ENCODE measurements around the gene PRR13. TPM values are rescaled to one million over a fixed set of nuclear protein-coding genes. Genes with fewer than 3 reads are reported as not detected.
A peak's percentile ranks its signal among the peaks of the same experiment; 100 is the strongest.
"Not testable (repeated sequence)": the region's sequence is repeated elsewhere in the genome, so short reads cannot be mapped to it uniquely, and the experiment has no call there.

The PRR13 gene, protein sequence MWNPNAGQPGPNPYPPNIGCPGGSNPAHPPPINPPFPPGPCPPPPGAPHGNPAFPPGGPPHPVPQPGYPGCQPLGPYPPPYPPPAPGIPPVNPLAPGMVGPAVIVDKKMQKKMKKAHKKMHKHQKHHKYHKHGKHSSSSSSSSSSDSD
- total RNA-seq, result 59.4 TPM
- long read RNA-seq, transcript PRR13-202 (4 exons, 1,229 nt), result major isoform, 12 of 17 reads
- long read RNA-seq, partial matches to known transcripts, result 1 of 17 reads
- long read RNA-seq, other reads (novel, unspliced or antisense), result 2 of 17 reads

DNA sequence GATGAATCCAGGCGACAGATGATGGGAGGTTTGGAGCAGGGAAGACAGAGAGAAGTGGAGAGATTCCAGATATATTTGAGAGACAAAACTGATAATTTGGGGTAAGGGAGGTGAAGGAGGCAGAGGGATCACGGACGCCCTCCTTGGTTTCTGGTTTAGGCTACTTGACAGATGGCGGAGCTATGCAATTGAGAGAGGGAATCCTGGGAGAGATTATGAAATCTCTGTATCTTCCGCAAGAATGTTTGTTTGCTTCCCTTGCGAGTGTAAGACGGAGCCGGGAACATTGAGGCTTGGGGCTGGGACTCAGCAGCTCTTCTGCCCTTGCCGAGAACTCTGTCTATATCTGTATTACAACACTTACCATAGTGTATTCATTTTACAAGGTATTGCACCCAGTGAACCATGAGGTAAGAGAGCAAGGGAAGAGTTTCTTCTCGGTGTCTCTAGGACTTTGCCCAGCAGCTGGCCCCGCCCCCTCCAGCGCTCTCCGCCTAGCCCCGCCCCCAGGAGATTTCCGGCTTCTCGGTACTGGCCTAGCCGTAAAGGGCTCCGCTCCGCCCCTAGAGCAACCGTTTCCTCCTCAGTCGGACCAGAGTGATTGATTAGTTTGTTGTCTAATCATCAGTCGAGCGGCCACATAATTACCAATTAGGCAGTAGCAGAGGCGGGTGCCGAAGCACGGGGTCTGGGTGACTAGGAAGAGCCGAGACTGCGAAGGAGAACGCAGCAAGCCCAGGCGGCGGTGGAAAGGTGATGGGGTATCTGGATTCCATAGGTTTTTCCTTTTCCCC is at the start of gene PRR13:
Gene PRR13 (plus strand): TSS at position 695 of the 794 bp plus-strand sequence. CDS start 981 bp downstream, outside the sequence.
- ATAC-seq, result peak; percentile 99
- peak; percentile 99 for DNase-seq (ENCODE audit: missing footprints)
- intact Hi-C loops (cut with DNase I), result no loop called here

DNA sequence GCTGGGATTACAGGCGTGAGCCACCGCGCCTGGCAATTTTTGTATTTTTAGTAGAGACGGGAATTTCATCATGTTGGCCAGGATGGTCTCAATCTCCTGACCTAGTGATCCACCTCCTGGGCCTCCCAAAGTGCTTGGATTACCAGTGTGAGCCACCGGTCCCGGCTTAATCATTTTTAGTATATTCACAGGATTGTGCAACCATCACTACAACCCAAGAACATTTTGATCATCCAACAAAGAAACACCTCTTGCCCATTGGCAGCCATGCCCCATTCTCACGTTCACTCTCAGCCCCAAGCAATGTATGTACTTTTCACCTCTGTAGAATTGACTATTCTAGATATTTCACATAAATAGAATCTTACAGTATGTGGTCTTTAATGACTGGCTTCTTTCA is 41.6 kb upstream of the PRR13 start:
- ATAC-seq (no peak), DNase-seq (ENCODE audit: missing footprints) (no peak)
- intact Hi-C loops (cut with DNase I), result no loop called here

DNA sequence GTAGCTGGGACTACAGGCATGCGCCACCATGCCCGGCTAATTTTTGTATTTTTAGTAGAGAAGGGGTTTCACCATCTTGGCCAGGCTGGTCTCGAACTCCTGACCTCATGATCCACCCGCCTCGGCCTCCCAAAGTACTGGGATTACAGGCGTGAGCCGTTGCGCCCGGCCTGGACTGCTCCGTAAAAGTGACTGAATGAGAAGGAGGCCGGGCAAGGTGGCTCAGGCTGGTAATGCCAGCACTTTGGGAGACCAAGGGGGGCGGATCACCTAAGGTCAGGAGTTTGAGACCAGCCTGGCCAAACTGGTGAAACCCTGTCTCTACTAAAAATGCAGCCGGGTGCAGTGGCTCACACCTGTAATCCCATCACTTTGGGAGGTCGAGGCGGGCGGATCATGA is 39.2 kb upstream of the PRR13 start:
- peak; percentile 52 for DNase-seq (ENCODE audit: missing footprints)
- intact Hi-C loops (cut with DNase I); ATAC-seq: not testable (repeated sequence)

DNA sequence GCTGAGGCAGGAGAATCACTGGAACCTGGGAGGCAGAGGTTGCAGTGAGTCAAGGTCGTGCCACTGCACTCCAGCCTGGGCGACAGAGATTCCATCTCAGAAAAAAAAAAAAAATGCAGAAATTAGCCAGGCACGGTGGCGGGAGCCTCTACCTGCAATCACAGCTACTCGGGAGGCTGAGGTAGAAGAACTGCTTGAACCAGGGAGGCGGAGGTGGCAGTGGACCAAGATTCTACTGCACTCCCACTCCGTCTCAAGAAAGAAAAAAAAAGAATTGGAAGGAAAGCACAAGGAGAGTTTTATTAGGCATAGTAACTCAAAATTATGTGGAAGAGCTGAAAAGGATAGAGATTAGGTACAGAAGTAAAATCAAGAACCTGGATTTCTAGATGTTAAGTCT is 38.7 kb upstream of the PRR13 start:
- intact Hi-C loops (cut with DNase I), result no loop called here
- DNase-seq (ENCODE audit: missing footprints) (peak; percentile 42), ATAC-seq (no peak)

DNA sequence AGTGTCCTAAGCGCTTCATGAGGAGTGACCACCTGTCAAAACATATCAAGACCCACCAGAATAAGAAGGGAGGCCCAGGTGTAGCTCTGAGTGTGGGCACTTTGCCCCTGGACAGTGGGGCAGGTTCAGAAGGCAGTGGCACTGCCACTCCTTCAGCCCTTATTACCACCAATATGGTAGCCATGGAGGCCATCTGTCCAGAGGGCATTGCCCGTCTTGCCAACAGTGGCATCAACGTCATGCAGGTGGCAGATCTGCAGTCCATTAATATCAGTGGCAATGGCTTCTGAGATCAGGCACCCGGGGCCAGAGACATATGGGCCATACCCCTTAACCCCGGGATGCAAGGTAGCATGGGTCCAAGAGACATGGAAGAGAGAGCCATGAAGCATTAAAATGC is 30.6 kb upstream of the PRR13 start:
- intact Hi-C loops (cut with DNase I), result no loop called here
- no peak for ATAC-seq
- peak; percentile 35 for DNase-seq (ENCODE audit: missing footprints)

DNA sequence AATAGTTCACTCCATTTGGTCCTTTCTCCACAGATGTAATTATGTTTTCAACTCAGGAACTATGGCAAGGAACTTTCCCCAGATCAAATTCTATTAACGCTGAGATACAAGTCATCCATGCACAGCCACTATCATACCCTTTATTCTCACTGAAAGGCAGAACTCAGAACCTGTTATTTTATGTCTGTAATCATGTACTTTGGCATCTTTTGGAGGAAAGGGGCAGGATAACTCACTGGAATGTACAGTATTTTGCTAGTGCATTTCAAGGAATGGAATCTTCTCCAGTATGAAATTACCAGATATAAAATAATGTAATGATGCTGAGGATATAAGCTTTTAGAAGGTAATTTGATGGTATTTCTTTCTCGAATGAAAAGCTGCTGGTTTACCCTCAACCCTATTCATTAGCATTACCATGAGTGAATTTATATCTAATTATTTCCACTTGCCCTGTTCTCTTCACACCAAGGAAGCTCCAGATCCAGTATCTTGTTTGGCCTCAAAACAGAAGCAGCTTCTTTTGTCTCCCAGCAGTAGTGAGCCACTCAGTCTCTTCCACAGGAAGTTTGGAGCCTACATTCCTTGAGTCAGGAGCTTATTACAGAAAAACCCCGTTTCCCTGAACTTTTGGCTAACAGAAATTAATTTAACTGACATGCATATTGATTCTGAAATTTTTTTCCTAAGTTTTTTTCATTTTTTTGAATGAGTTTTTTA is 27.9 kb upstream of the PRR13 start:
- no peak for ATAC-seq
- intact Hi-C loops (cut with DNase I), result no loop called here
- DNase-seq (ENCODE audit: missing footprints), result no peak

DNA sequence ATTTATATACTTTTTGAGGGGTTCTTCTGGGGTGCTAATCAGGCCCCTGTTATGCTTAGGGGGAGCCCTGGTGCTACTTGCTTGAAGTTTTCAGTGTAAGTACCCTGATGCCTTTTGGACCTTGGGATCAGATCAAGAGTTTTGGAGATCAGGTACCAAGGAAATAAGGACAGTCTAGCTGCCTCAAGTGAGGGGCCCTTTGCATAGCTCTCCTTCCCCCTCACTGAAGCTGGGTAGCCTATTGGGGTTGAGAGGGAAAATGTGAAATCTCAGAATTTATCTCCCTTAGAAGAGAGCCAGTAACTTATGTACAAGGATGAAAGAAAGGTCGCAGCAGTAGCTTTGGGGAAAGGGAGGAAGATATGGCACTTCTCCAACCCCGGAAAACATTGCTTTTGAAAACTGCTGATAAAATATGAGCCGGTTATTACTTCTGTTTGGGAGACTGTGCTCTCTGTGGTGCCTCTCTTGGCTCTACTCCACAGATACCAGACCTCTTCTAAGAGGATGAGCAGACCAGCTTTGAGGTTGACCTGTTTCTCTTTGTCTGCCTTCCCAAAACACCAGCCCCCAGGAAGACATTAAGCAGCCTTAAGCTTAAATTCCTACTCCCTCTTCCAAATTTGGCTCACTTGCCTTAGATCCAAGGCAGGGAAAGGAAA is 26.6 kb upstream of the PRR13 start:
- DNase-seq (ENCODE audit: missing footprints) (no peak), ATAC-seq (no peak)
- intact Hi-C loops (cut with DNase I), result no loop called here

DNA sequence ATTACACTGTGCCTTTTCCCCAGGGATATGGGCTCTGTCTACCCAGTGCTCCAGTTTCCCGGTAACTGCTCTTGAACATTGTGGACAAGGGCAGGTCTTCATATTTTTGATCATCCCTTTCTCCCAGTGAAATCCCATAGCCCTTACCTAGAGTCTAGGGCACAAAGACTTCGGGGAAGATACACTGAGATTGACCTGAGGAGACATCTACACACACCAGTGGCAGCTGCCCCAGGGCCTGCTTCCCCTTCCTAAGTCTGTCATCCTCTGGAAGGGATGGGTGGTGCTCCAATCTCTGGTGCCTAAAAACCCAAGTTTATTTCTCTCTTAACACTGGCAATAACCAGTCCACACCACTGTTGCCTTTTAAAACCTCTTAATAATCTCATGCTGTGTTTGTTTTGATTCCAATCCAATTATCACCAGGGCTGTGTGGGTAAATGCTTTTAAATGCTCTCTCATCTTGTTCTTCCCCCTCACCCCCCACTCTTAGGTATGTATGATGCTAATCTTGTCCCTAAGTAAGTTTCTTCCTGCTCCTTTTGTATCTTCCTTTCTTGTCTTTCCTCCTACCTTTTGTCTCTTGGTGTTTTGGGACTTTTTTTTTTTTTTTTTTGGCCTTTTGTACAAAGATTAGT is 25.7 kb upstream of the PRR13 start:
- ATAC-seq, result peak; percentile 38
- intact Hi-C loops (cut with DNase I), result not testable (repeated sequence)

DNA sequence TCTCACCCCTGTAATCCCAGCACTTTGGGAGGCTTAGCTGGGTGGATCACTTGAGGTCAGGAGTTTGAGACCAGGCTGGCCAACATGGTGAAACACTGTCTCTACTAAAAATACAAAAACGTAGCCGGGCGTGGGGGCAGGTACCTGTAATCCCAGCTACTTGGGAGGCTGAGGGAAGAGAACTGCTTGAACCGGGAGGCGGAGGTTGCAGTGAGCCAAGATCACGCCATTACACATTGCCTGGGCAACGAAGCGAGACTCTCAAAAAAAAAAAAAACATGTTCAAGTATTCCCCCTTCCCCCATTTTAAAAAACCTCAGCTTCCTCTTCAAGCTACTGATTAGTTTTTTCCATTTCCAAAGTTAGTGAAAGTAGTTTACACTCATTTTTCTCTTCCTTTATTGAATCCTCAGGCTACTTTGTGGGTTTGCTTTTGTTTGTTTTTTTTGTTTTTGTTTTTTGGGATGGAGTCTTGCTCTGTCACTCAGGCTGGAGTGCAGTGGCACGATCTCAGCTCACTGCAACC is 24.2 kb upstream of the PRR13 start:
- DNase-seq (ENCODE audit: missing footprints); ATAC-seq; intact Hi-C loops (cut with DNase I): not testable (repeated sequence)

More for the DNA sequence above, 25.7 kb upstream of the PRR13 start:
- not testable (repeated sequence) for DNase-seq (ENCODE audit: missing footprints)

DNA sequence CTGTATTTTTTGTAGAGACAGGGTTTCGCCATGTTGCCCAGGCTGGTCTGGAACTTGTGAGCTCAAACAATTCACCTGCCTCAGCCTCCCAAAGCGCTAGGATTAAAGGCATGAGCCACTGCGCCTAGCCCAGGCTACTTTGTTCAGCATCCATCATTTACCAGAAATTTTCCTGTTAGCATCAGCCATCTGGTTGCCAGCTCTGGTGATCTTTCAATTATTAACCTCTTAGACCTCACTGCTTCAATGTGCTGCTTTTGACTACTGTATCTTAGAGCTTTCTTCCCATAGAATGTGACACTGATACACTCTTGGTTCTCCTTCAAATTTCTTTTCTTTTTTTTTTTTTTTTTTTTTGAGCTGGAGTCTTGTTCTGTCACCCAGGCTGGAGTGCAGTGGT is 23.3 kb upstream of the PRR13 start:
- intact Hi-C loops (cut with DNase I), result no loop called here

DNA sequence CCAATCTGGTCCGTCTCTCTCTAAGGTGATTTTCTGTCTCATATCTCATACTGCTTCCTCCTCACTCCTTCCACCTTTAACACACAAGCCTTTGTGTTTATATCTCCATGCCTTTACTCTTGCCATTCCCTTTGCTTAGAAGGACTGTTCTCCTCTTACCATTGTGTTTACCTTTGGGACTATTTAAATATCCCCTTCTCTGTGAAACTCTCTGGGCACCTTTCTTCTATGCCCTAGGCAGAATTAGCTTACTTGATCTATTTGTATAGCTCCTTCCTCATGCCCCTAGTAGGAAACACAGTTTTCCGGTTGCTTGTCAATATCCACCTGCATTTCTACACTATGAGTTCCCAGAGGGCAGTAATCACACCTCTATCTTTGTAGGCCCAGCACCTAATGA is 21.8 kb upstream of the PRR13 start:
- intact Hi-C loops (cut with DNase I), result no loop called here
- ATAC-seq, result no peak
- no peak for DNase-seq (ENCODE audit: missing footprints)

More for the DNA sequence above, 23.3 kb upstream of the PRR13 start:
- DNase-seq (ENCODE audit: missing footprints) (no peak), ATAC-seq (no peak)

DNA sequence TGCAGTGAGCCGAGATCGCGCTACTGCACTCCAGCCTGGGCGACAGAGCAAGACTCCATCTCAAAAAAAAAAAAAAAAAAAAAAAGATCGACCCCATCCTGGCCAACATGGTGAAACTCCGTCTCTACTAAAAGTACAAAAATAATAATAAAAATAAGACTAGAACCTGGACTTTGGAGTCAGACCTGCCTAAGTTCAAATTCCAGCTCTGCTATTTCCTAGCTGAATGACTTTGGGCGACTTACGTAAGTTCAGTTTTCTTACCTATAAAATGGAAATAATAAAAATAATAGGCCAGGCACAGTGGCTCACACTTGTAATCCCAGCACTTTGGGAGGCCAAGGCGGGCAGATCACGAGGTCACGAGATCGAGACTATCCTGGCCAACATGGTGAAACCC is 19.3 kb upstream of the PRR13 start:
- ATAC-seq; intact Hi-C loops (cut with DNase I); DNase-seq (ENCODE audit: missing footprints): not testable (repeated sequence)

DNA sequence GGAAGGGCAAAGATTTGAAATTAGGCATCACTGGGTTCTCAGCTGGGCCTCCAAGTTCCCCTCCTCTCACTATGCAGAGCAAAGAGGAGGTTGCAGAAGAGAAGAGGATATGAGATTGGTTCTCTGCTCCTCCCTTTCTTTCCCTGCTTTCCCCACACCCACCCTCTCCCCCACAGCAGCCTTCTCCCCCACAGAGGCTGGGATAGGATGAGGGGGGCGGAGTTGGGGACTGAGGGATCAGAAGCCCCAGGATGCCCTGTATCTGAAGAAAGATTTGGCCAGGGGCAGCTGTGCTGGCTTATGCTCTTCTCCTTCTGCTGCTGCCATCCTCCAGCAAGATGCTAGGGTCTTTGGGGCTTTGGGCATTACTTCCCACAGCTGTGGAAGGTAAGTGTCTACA is 17.9 kb upstream of the PRR13 start, which contains the start of gene AMHR2:
Gene AMHR2 (plus strand): TSS at position 259 of the 400 bp plus-strand sequence. CDS start 80 bp downstream, at position 339.
- no peak for DNase-seq (ENCODE audit: missing footprints)
- intact Hi-C loops (cut with DNase I), result no loop called here
- no peak for ATAC-seq

DNA sequence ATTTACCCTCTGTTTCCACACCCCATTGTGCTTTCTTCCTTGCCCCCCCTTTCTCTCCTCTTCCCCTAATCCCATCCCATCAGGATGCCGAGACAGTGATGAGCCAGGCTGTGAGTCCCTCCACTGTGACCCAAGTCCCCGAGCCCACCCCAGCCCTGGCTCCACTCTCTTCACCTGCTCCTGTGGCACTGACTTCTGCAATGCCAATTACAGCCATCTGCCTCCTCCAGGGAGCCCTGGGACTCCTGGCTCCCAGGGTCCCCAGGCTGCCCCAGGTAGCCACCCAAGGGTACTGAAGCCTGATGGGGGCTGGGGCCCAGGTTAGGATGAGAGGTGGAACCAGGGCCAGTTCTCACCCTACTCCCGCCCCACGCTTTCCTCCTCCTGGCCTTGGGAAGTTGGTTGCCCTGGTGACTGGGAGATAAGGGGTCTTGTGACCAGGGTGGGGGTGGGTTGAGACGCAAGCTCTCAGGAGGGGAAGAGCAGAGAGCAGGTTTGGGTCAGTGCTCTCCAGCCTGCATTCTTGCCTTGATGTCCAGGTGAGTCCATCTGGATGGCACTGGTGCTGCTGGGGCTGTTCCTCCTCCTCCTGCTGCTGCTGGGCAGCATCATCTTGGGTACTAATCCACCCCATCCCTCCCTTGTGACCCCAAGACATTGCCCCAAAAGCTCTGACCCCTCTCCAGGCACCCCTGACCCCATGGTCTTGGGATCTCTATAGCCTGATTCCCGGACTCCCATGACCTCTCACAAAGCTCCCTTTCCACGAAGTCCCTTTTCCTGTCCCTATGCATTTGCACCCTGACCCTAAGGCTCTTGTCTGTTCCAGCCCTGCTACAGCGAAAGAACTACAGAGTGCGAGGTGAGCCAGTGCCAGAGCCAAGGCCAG is 16.7 kb upstream of the PRR13 start:
- ATAC-seq (no peak), DNase-seq (ENCODE audit: missing footprints) (no peak)
- intact Hi-C loops (cut with DNase I), result no loop called here

DNA sequence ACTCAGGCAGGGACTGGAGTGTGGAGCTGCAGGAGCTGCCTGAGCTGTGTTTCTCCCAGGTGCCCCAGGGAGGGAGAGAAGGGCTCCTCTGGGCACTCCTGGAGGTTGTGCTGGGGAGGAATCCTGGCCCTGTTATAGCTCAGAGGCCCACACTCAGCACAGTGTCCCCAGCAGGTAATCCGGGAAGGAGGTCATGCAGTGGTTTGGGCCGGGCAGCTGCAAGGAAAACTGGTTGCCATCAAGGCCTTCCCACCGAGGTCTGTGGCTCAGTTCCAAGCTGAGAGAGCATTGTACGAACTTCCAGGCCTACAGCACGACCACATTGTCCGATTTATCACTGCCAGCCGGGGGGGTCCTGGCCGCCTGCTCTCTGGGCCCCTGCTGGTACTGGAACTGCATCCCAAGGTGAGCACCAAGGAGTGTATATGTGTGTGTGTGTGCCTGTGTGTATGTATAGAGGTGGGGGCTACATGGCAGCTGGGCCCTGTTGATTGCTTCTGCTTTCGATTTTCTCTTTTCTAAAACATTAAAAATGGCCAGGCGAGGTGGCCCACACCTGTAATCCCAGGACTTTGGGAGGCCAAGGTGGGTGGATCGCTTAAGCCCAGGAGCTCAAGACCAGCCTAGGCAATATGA is 15.9 kb upstream of the PRR13 start:
- intact Hi-C loops (cut with DNase I), result no loop called here
- ATAC-seq, result no peak

DNA sequence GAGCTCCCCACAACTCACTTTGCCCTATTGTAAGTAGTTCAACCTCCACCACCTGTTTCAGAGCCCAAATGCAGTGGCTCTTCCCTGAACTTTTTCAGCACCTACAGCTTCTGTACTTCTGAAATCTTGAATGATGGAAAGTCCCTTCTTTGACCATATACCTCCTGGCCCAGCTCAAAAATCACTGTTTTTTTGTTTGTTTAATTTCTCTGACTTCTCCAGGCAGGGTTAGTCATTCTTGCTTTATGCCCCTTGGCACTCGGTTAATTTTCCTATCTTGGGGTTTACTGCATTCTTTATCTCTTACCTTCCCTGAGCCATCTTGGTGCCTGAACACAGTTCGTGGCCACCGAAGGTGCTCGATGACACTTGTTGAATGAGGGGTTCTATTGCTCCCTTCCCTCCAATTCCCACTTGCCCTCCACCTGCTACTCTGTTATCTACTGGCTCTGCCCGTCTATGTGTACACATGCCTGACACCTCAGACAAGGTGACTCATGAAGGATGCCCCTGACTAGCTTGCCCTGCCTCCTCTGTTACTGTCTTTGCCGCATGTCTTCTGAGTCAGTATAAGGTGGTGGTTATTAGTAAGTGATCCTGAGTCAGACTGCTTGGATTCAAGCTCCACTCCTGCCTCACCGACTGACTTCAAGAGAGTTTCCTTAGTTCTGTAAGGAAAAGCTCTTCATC is 13.5 kb upstream of the PRR13 start:
- intact Hi-C loops (cut with DNase I), result no loop called here
- DNase-seq (ENCODE audit: missing footprints), result no peak
- no peak for ATAC-seq

More for the DNA sequence above, 15.9 kb upstream of the PRR13 start:
- no peak for DNase-seq (ENCODE audit: missing footprints)
